Erythroblast (primary cell): Measurements from ENCODE around the gene DAPL1.

Experiments used
- GATA1 ChIP-seq: IDR thresholded peaks from 2 replicates; pipeline ENCODE4 v1.6.1; 2011; ENCODE audit warnings: low read depth, mild to moderate bottlenecking, control low read depth, low read length, moderate library complexity
- POLR2A ChIP-seq: IDR thresholded peaks from 2 replicates; pipeline ENCODE4 v1.6.1; 2011; ENCODE audit warnings: mild to moderate bottlenecking, low read length

DNA sequence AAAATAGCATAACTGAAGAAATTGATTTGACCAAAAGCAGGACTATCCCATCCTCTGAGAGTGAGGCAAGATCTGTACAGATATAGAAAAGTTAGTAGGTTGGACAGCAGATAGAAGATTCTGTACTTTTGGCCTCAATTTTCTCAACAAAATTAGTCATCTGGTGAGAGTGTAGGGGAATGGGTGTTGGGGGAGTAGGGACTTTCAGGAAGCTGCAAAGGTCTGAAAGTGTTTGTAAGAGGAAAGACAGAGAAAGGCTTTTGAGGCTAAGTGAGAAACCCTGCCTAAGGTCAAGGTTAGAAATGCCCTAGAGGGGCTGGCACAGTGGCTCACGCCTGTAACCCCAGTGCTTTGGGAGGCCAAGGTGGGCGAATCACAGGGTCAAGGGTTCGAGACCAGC, 40.3 kb downstream of the DAPL1 start:
- no peak for TF ChIP-seq POLR2A
- no peak for TF ChIP-seq GATA1
